DOHH2 (cell line): Measurements from ENCODE around the gene MEPE.

Experiments used
- EZH2phosphoT487 ChIP-seq: fragments of 200-600 bp; sonication (generic); IDR thresholded peaks from 2 replicates; pipeline ENCODE4 v1.6.1; 2017; ENCODE audit warnings: borderline replicate concordance, mild to moderate bottlenecking, antibody characterized with exemption, low read length, moderate library complexity, mixed read lengths
- TF ChIP-seq, protein P1 (sequence below): fragments of 200-600 bp; sonication (generic); IDR thresholded peaks from one replicate; pipeline ENCODE4 v1.5.1; 2014; ENCODE audit warnings: antibody characterized with exemption, mild to moderate bottlenecking, low read depth, low read length; ENCODE audit not compliant: poor library complexity, severe bottlenecking

DNA sequence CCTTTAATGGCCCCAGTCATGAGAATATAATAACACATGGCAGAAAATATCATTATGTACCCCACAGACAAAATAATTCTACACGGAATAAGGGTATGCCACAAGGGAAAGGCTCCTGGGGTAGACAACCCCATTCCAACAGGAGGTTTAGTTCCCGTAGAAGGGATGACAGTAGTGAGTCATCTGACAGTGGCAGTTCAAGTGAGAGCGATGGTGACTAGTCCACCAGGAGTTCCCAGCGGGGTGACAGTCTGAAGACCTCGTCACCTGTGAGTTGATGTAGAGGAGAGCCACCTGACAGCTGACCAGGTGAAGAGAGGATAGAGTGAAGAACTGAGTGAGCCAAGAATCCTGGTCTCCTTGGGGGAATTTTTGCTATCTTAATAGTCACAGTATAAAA is 13.5 kb downstream of the MEPE start:
- TF ChIP-seq, protein P1, sequence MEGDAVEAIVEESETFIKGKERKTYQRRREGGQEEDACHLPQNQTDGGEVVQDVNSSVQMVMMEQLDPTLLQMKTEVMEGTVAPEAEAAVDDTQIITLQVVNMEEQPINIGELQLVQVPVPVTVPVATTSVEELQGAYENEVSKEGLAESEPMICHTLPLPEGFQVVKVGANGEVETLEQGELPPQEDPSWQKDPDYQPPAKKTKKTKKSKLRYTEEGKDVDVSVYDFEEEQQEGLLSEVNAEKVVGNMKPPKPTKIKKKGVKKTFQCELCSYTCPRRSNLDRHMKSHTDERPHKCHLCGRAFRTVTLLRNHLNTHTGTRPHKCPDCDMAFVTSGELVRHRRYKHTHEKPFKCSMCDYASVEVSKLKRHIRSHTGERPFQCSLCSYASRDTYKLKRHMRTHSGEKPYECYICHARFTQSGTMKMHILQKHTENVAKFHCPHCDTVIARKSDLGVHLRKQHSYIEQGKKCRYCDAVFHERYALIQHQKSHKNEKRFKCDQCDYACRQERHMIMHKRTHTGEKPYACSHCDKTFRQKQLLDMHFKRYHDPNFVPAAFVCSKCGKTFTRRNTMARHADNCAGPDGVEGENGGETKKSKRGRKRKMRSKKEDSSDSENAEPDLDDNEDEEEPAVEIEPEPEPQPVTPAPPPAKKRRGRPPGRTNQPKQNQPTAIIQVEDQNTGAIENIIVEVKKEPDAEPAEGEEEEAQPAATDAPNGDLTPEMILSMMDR: no peak
- TF ChIP-seq EZH2phosphoT487: no peak
